HG02981 (cell line): Measurements from ENCODE around the gene CDK6.

Experiments used
- ATAC-seq: cut with Tn5 transposase; IDR thresholded peaks from one replicate; pipeline ENCODE4 v1.9.1; 2021; ENCODE audit warnings: mild to moderate bottlenecking, moderate library complexity; ENCODE audit not compliant: unreplicated experiment

The CDK6 gene

DNA sequence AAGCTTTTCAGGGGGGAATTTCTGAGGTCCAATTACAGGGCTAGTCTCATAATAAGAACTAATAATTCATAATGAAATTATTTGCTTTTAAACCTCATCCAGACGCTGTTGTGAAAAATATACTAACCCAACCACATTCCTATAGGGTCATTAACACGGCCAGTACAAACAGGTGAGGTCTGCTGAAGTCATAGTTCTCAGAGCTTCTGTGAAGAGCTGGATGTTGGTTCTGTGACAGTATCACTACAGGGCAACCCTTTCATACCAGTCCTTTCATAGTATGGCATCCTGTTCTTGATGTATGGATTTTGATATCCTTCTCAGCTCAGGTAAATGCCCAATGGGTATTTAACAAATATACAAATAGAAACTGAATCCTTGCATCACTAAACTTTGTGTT is 183.8 kb downstream of the CDK6 start:
- ATAC-seq = no peak

DNA sequence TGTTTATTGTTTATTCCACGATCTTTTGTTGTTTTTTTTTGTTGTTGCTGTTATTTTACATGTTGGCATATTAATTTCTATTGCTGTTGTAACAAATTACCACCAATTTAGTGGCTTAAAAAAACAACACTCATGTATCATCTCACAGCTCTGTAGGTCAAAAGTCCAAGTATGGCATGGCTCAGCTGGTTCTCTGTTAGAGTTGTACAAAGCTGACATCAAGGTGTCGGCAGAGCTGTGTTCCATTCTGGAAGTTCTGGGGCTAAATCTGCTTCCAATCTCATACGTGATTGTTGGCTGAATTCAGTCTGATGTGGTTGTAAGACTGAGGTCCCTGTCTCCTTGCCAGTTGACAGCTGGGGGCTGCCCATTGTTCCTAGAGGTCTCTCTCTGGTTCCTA is 186.0 kb downstream of the CDK6 start:
- no peak for ATAC-seq

DNA sequence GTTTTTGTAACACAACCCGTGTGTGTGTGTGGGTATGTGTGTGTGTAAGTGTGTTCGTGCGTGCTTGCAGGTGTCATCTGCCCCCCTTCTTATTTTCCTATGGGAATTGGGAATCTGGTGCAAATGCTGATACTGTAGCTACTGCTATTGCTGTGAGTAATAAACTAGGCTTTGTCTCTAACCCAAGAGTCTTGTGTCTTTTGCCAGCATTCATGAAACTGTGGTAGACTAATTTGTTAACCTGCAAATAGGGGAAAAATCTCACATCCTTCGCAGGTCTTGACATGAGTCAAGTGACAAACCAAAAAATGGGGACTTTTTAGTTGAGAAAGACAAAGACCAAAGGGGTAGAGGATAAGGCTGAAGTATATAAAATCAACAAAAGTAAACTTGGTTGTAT is 188.3 kb downstream of the CDK6 start:
- ATAC-seq = peak; percentile 60

DNA sequence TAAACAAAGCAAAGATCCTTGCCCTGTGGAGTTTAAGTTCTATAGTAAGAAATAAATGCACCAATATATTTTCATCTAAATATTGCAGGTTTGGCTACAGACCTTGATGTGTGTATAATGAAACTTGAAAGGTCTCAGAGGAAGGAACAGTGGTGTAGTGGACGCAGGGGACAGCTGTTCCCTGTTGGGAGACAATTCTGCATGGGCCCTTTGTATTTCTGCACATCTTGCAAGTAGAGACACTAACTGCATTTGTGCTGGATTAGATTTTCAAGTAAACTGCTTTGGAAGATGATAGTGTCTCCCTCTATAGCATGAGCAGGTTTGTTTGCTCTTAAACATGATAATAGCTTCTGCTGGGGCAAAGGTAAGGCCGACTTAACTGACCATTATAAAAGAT is 188.7 kb downstream of the CDK6 start:
- ATAC-seq = no peak

DNA sequence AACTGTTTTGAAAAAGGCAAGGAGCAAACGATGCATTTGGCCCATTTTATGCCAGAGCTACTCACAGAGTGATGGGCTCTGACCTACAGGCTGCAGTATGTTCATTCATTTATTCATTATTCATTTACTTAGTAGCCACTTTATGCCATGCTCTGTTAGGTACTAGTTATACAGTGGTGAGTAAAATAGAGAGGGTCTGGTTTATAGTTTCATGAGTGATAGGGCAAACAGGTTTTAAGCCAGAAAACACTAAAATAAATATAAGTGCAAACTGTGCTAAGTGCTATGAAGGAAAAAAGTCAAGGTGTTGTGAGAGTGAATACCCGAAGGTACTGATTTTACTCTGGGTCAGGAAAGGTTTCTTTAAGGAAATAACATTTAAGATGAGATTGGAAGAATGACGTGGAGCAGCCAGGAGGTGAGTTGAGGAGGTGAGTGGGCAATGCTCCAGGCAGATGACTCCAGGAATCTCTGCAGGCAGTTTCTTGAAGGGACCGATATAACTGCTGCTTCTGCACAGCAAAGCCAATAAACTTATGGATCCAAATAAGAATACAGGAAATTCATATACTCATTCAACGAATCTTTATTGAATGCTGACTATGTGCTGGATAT is 189.3 kb downstream of the CDK6 start:
- peak; percentile 52 for ATAC-seq

DNA sequence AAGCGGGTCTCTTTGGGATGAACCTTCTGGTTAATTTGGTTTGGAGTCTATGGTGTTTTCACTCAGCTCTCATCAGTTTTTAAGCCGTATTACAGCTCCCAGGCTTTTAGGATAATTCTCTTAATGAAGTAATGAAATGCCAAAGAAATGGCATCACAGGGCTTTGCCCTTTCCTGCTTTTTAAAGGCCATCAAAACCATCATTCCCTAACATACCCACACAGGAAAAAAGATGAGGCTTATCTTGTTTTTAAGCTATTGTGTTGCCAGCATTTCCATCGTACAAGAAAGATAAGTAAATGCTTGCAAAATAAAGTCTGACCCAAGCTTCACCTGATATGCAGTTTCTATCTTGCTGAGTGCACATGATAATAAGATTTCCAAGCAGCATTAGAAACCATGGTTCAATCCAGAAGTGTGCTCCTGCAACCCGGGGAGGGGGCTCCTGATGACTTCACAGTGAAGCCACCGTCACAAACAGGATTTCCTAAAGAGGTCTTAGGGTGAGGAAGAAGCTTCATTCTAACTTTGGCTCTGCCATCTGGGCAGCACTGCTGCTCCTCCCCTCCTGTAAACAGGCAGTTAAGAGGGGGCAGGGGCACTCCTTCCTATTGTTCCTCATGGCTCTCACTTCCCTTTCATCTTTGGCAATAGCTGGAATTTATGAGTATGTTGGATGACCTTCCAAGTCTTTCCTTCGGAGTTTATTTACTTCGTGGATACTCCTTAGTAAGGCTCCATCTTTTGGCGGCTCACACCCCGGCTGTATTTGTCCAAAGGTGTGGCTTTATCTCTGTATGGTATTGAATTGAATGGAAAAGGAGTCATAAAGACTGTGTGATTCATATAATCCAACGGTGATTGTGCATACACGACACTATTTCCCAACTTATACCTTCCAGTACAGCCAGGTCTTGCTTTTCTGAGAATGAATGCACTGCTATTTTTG is 191.0 kb downstream of the CDK6 start:
- ATAC-seq = no peak

DNA sequence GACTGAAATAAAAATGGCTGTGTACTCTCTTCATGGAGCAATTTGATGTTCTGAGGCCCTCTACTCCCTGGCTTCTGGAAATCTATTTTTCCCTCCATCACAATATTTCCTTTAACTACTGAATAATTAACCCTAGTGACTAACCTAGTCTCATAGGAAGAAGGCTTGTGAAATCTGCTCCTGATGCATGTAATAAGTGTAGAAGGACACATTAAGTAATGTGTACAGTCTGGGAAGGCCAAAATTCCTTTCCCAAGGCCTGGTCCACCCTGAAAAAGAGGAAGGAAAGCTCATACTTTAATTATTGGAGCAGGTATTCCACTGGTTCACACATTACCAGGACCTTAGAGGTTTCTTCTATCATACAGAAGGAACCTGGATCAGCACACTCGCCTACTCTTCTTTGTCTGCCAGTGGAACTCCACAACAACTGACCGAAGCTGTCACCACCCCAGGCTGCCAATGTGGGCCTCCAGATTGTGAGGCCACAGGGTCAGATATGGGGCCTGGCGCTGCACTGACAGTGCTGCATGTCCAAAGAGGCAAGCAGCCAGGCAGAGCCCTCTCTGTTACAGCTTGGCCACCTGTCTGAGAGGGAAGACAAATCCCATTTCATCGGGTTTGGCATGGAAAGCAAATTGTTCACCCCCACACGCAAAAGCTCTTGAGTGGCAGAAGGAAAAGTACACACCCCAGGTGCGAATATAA is 191.8 kb downstream of the CDK6 start:
- ATAC-seq = no peak

DNA sequence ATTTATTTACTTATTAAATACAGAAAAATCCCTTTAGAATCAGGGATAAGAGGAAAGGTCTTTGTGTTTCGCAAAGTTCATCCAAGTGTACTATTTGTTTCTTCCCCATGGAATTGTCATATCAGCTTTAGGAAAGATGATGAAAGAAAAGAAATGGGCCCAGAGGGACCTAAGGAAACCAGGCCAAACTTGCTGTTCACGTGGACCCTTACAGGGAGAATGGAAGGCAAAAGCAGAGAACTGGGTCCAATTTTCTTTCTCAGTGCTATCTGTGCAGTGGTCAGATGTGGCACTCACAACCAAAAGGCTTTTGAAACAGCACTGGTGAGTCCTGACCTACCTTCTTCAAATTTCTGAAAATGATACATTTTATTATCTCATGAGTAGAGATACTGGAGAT is 192.6 kb downstream of the CDK6 start:
- no peak for ATAC-seq

DNA sequence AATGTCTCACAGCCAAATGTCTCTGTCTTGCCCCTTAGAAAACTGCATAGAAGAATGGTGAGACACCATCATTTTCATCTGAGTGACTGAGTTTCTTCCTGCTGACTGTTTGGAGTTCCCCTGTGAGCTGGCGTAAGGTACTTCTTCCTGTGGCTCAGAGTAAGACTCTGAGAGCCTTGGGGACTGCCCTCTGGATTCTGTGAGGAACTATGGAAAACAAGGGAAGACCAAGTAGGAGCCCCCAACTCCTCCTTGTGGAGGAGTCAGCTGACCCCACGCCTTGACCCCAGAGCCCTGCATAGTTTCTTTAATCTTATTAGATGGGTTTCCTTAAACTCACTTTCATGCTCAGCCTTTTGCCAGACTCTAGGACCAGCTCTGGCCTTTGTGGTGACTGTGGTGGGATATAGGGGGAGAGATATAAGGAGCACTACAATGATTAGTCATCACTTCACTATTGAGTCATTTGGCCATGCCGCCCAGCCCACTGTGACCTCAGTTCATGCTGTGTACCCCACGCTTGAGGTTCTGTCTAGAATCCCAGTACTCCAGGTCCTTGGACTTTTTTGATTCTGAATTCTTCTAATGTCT is 194.4 kb downstream of the CDK6 start:
- ATAC-seq = peak; percentile 79

DNA sequence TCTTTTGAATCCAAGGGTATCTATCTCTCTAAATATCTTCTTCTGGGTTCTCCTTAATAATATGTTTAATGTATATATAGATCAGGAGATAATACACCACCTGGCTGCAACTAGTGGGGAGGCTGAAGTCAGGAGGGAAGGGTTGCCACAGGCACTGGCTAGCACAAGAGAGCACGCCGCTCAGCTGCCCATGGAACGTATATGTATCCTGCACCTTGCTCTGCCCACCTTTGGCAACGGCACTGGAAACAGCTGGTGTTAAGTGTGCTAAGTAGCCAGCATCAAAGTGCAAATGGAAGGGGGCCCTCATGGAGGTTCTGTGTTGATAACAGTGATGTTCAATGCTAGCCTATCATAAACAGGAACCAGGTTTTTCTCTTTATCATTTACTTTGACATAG is 196.4 kb downstream of the CDK6 start:
- no peak for ATAC-seq

DNA sequence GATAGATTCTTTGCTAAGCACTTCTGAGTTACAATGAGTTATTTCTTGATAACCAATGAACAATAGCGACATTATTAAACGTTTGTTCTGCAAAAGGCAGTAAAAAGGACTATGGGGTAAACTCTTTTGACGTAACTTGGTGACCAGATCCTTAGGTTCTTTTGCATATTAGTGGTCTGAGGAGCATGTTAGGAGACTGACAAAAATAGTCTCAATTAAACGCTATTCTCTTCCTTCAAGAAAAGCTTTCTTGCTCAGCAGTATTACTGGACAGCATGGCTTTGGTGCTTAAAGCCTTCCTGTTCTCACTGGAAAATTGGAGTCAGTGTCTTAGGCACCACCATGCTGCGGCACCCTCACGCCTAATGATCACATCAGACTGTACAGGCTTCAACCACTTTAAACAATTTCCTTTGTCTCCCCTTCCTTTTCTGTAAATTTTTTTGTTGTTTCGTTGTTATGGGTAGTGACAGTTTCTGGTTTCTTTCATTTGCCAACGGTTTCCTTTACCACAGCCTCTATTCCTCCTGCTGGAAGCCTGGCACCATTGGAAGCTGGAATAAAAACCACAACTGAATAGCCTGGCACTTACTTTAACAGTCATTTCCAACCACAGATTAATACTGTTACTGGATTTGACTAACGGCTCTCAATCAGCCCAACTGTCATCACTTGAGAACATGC is 197.0 kb downstream of the CDK6 start:
- no peak for ATAC-seq

DNA sequence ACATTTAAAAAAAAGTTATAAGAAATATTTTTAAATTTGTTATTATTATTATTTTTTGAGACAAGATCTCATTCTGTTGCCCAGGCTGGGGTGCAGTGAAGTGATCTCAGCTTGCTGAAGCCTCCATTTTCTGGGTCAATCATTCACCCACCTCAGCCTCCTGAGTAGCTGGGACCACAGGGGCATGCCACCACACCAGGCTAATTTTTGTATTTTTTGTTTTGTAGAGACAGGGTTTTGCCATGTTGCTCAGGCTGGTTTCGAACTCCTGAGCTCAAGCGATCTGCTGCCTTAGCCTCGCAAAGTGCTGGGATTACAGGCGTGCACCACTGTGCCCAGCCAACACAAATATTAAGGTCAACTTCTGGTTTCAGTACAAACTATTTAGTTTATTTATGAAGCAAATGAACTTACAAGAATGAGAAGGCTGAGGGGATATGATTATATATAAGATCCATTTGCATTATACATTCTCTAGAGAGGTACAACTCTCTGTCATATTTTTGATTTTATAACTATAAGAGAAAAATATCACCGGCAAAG is 200.3 kb downstream of the CDK6 start:
- ATAC-seq = no peak

DNA sequence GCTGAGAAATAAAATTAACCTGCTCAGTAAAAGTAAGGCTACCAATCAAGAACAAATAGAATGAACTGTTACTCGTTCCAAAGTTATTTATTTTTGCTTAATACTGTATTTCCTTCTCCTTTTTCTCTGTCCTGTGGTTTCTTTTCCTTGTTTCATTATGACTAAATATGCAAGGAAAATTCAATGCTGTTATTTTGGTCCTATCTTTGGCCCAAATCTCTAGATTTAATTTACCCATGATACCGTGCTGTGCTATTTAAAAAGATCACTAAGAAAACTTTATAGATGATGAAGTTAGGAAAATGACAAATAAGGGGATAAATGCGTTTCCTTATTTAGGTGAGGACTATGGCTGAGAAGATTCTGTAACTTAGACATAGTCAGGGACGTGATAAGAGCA is 200.8 kb downstream of the CDK6 start:
- ATAC-seq = no peak

DNA sequence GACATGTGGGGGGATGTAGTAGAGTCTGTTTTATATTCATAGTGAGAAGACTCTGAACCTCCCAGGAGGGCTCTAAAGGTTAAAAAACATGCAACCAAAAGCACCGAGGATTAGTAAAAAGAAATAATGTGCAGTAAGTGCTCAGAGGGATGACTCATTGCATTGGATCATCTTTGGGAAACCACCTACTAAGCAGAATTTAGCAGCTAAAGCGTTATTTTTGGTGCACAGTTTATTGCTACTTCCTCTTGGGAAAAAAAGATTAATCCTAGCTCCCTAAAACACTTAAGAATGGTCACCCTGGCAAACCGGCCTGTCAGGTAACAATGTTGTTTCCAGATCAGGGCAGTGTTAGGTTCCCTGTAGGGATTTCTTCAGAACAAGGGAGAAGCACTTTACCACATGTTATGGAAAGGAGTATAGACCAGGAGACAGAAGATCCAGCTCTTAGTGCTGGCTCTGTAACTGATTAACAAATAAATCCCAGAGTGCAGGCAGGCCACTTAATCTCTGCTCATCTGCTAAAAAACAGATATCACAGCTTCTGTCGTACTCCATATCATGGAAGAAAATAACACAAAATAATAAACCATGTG is 201.4 kb downstream of the CDK6 start:
- no peak for ATAC-seq

DNA sequence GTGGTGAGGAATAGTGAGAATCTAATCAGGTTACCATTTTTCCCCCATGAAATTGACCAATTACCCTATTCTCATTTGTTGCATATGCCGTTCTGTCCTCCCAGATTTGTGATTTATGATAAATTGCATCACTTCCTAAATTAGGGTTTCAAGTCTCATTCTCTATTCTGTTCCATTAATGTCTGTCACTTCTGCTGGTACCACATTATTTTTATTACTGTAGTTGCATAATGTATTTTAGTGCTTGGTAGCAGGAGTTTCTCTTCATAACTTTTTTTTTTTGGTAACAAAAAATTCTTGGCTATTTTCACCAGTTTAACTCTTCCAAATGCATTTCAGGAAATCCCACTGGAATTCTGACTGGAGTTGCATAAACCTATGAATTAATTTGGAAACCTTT is 202.2 kb downstream of the CDK6 start:
- ATAC-seq = peak; percentile 18

DNA sequence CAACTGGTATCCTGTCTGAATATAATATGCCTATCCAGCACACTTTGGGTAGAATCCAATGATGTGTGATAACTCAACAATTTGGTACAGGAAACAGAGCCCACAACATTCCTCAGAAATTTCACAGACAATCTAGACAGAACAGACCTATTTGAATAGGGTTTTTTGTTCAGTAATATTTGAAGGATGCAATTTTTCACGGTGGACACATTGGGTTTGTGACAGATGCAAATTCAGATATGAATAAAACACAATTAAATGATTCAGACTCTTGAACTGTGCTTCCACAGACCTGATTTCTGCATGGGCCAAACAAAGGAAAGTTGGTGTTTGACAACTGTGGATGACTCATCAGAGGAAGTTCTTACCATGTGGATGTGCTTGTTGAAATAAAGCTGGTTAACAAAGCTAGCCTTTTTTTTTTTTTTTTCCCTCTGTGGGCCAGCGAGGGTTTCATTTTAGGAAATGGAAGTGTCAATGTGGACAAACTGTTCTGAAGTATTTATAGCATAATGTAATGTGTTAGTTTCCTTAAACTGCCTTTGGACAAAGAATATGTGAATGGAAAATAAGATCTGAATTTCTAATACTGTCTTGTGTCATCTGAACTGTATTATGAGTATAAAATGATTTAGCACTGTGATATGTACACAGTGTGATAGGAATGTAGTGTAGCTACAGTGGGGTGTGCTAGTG is 203.0 kb downstream of the CDK6 start:
- ATAC-seq = no peak

DNA sequence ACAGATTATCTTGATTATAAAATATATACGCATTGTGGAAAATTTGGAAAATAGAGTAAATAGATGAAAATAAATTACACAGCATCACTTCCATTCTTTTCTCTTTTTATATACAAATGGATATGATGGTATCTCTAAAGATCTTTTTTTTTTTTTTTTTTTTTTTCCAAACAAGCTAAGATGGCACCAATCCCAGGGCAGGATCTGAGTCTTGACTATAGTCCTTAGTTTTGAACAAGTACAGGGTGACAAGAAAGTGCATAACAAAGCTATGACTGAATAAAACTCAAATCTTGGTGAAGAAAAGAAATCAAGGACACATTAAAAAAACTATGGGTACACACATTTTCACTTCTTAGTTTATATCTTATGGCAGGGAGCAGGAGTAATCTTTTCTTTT is 203.6 kb downstream of the CDK6 start:
- ATAC-seq = no peak

DNA sequence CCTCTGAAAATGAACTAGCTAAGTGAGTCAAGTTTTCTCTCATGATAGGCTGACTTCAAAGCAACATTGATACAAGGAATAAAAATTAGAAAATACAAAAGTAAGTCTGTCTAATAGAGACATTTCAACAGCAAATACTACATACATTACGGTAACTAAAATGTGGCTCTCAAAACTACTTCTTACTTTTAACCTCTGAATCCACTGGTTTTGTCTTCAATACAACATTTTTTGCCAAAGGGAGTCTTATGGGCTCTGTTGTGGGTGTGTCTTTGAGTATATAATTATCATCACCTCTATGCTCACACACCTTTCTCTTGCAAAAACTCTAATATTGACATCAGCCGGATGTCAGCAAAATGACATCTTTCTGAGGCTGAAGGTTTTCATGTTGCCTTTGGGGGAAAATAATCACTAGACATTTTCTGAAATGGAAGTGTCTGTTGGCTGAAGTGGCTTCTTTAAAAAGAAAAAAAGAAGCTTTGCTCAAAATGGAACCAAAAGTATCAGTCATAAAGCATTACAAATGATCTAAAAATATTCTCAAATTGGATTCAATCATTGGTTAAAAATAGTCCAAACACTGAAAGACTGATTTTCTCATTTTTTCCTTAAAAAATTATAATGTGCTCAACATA is 204.4 kb downstream of the CDK6 start:
- peak; percentile 4 for ATAC-seq
